ENCODE measurements around the gene RGL4. TPM values are rescaled to one million over a fixed set of nuclear protein-coding genes. Genes with fewer than 3 reads are reported as not detected.

RGL4 gene
- total RNA-seq, 1 experiment from 2014 or later: 103 TPM

DNA sequence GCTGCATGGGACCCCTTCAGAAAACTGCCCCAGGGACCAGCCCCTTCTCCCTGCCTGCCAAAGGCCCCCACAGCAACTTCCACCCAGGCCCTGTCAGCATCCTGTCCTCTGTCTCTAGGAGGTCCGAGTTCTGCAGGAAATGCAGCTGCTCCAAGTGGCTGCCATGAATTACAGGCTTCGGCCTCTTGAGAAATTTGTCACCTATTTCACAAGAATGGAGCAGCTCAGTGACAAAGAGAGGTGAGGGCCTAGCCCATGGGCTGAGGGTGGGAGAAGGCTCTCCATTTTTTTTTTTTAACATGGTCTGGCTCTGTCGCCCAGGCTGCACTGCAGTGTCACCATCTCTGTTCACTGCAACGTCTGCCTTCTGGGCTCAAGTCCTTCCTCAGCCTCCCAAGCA, 7.3 kb downstream of the RGL4 start:
- peaks cover 65% of the 10 kb centered on the region for H3K36me3 ChIP-seq (ENCODE audit: insufficient read depth, low read length)
- peaks cover 59% of the 10 kb centered on the region for H3K79me2 ChIP-seq (ENCODE audit: low read length)
- H3K9me2 ChIP-seq (replicated peaks; ENCODE audit: insufficient read depth, low read length): no peaks in the 10 kb centered on the region
- H3K4me3 ChIP-seq (ENCODE audit: low read length): peak overlapping the region; percentile 68; the same call in 1 of the 2 replicates
- H4K20me1 ChIP-seq (ENCODE audit: insufficient read depth, low read depth, low read length): no peaks in the 10 kb centered on the region
- peak overlapping the region; percentile 98 for H3K27ac ChIP-seq (ENCODE audit: low read length)
- no peaks in the 10 kb centered on the region for H3K9me3 ChIP-seq (ENCODE audit: low read length)
- H3K27me3 ChIP-seq (ENCODE audit: low read length): no peaks in the 10 kb centered on the region
- no peak for DNase-seq
- H3K4me1 ChIP-seq (ENCODE audit: low read length): peaks cover 69% of the 10 kb centered on the region
- H2AFZ ChIP-seq (ENCODE audit: low read length): no peak overlapping the region
- H3K4me2 ChIP-seq (ENCODE audit: low read depth, low read length, poor library complexity, severe bottlenecking): peak overlapping the region; percentile 93
- H3K9ac ChIP-seq (ENCODE audit: low read length): peak overlapping the region; percentile 85

DNA sequence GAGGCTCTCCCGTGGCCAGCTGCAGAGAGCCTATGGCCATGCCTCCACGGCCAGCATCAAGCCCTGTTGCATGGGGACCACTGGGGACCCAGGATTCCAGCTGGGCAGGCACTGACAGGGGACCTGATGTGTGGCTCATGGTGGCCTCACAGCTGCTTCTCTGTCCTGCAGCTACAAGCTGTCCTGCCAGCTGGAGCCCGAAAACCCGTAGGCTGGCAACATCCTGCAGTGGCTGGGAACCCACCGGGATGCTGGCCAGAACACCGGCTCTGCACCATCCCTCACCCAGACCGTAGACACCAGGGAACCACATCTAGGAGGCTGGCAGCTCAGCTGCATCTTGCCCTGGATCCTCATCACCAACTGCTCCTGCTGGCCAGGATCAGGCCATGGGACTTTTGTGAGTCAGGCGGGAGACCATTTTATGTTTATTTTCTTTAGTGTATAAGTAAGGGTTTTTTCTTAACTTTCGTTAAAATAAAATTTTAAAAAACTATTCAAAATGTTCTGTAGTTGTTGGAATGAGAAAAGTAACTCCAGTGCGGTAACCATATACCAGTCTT, 7.9 kb downstream of the RGL4 start:
- Histone ChIP-seq H3K4me2 (ENCODE audit: low read depth, low read length, poor library complexity, severe bottlenecking) (no peak overlapping the region), H3K9me2 (replicated peaks; ENCODE audit: insufficient read depth, low read length) (no peaks in the 10 kb centered on the region), H3K4me1 (ENCODE audit: low read length) (peaks cover 63% of the 10 kb centered on the region), H3K36me3 (ENCODE audit: insufficient read depth, low read length) (peaks cover 62% of the 10 kb centered on the region), H3K4me3 (ENCODE audit: low read length) (no peak overlapping the region), H3K27me3 (ENCODE audit: low read length) (no peaks in the 10 kb centered on the region), H3K9ac (ENCODE audit: low read length) (peak overlapping the region; percentile 9; the same call in 1 of the 2 replicates), H2AFZ (ENCODE audit: low read length) (no peak overlapping the region), H3K27ac (ENCODE audit: low read length) (peak overlapping the region; percentile 98), H4K20me1 (ENCODE audit: insufficient read depth, low read depth, low read length) (no peaks in the 10 kb centered on the region), H3K9me3 (ENCODE audit: low read length) (no peaks in the 10 kb centered on the region), H3K79me2 (ENCODE audit: low read length) (peaks cover 65% of the 10 kb centered on the region)
- DNase-seq: no peak

DNA sequence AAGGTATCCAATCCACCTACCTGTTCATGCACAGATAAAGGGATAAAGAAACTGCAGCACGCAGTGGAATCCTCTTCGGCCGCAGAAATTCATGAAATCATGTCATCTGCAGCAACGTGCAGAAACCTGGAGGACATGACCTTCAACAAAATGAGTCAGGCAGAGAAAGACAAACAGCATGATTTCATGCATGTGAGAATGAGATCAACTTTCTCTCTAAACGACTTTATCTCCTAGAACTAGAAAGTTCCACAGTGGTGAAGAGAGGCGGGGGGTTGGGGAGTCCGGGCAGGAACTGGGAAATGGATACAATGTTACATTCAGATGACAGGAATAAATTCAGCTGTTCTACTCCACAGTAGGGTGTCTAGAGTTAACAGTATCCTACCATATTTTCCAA, 9.9 kb downstream of the RGL4 start:
- Histone ChIP-seq H3K79me2 (ENCODE audit: low read length) (peaks cover 85% of the 10 kb centered on the region), H3K4me1 (ENCODE audit: low read length) (peaks cover 61% of the 10 kb centered on the region), H3K4me3 (ENCODE audit: low read length) (no peak overlapping the region), H3K9me3 (ENCODE audit: low read length) (no peaks in the 10 kb centered on the region), H3K9ac (ENCODE audit: low read length) (no peak overlapping the region), H3K27ac (ENCODE audit: low read length) (no peak overlapping the region), H2AFZ (ENCODE audit: low read length) (no peak overlapping the region), H3K4me2 (ENCODE audit: low read depth, low read length, poor library complexity, severe bottlenecking) (no peak overlapping the region), H3K27me3 (ENCODE audit: low read length) (no peaks in the 10 kb centered on the region), H4K20me1 (ENCODE audit: insufficient read depth, low read depth, low read length) (no peaks in the 10 kb centered on the region), H3K9me2 (replicated peaks; ENCODE audit: insufficient read depth, low read length) (no peaks in the 10 kb centered on the region), H3K36me3 (ENCODE audit: insufficient read depth, low read length) (peaks cover 69% of the 10 kb centered on the region)
- DNase-seq: no peak

DNA sequence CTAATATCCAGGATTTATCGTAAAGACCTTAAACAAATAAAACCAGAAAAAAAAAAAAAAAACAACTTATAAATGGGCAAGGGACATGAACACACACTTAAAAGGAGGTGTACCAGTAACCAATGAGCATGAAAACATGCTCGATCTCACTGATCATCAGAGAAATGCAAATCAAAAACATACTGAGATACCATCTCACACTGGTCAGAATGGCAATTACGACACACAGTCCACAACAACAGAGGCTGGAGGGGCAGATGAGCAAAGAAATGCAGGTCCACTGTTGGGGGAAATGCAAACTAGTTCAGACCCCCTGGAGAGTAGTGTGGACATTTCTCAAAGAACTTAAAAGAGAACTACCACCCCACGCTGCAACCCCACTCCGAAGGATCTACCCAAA, 13.2 kb downstream of the RGL4 start:
- Histone ChIP-seq H3K4me1 (ENCODE audit: low read length) (peaks cover 27% of the 10 kb centered on the region), H3K9me3 (ENCODE audit: low read length) (no peaks in the 10 kb centered on the region), H4K20me1 (ENCODE audit: insufficient read depth, low read depth, low read length) (no peaks in the 10 kb centered on the region), H3K4me2 (ENCODE audit: low read depth, low read length, poor library complexity, severe bottlenecking) (no peak overlapping the region), H3K9ac (ENCODE audit: low read length) (no peak overlapping the region), H3K27ac (ENCODE audit: low read length) (no peak overlapping the region), H3K27me3 (ENCODE audit: low read length) (no peaks in the 10 kb centered on the region), H3K36me3 (ENCODE audit: insufficient read depth, low read length) (peaks cover 77% of the 10 kb centered on the region), H3K9me2 (replicated peaks; ENCODE audit: insufficient read depth, low read length) (no peaks in the 10 kb centered on the region), H2AFZ (ENCODE audit: low read length) (no peak overlapping the region), H3K79me2 (ENCODE audit: low read length) (peaks cover 88% of the 10 kb centered on the region), H3K4me3 (ENCODE audit: low read length) (no peak overlapping the region)
- no peak for DNase-seq

DNA sequence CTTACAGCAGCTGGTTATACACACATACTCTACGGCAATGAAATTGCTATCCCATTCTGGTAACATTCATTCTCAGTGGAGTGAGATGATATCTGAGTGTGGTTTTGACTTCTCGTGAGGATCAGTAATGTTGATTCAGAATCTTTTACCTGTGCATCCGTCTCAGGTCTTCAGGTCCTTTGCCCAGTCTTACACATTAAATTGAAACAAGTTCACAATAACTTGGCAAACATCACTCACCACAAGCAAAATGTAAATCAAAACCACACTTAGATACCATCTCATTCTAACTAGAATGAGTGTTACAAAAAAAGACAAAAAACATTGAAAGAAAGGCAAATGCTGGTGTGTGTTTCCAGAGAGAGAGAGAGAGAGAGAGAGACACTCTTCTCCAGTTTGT, 14.0 kb downstream of the RGL4 start:
- H3K36me3 ChIP-seq (ENCODE audit: insufficient read depth, low read length): peaks cover 76% of the 10 kb centered on the region

DNA sequence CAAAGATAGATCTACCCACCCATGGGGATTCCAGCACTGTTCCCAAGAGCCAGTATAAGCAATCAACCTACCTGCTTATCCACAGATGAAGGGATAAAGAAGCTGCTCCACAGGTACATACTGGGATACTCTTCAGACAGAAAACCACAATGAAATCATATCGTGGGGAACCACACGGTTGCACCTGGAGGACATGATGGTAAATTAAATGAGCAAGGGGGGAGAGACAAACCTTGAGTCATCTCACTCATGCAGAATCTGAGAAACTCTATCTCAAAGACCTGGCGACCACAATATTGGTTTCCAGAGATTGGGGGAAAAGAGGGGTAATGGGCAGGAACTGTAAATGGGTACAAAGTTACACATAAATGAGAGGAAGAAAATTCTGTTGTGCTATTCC, 14.5 kb downstream of the RGL4 start:
- H3K4me1 ChIP-seq (ENCODE audit: low read length): peaks cover 20% of the 10 kb centered on the region
- H3K4me2 ChIP-seq (ENCODE audit: low read depth, low read length, poor library complexity, severe bottlenecking): no peak overlapping the region
- no peak for DNase-seq
- H2AFZ ChIP-seq (ENCODE audit: low read length): no peak overlapping the region
- peaks cover 76% of the 10 kb centered on the region for H3K36me3 ChIP-seq (ENCODE audit: insufficient read depth, low read length)
- no peaks in the 10 kb centered on the region for H3K9me2 ChIP-seq (replicated peaks; ENCODE audit: insufficient read depth, low read length)
- H3K9me3 ChIP-seq (ENCODE audit: low read length): no peaks in the 10 kb centered on the region
- peaks cover 80% of the 10 kb centered on the region for H3K79me2 ChIP-seq (ENCODE audit: low read length)
- H4K20me1 ChIP-seq (ENCODE audit: insufficient read depth, low read depth, low read length): no peaks in the 10 kb centered on the region
- H3K27me3 ChIP-seq (ENCODE audit: low read length): no peaks in the 10 kb centered on the region
- H3K4me3 ChIP-seq (ENCODE audit: low read length): no peak overlapping the region
- H3K9ac ChIP-seq (ENCODE audit: low read length): no peak overlapping the region
- 0 out of 2 replicates have a peak overlapping the region, but pooled peaks have one; percentile 14 for H3K27ac ChIP-seq (ENCODE audit: low read length)

More for the DNA sequence above, 14.0 kb downstream of the RGL4 start:
- Histone ChIP-seq H3K9me3 (ENCODE audit: low read length) (no peaks in the 10 kb centered on the region), H3K4me3 (ENCODE audit: low read length) (no peak overlapping the region), H2AFZ (ENCODE audit: low read length) (no peak overlapping the region), H3K27ac (ENCODE audit: low read length) (peak overlapping the region; percentile 14; the same call in 1 of the 2 replicates), H3K4me2 (ENCODE audit: low read depth, low read length, poor library complexity, severe bottlenecking) (no peak overlapping the region), H3K79me2 (ENCODE audit: low read length) (peaks cover 83% of the 10 kb centered on the region), H3K9ac (ENCODE audit: low read length) (no peak overlapping the region), H3K4me1 (ENCODE audit: low read length) (peaks cover 20% of the 10 kb centered on the region), H4K20me1 (ENCODE audit: insufficient read depth, low read depth, low read length) (no peaks in the 10 kb centered on the region), H3K27me3 (ENCODE audit: low read length) (no peaks in the 10 kb centered on the region), H3K9me2 (replicated peaks; ENCODE audit: insufficient read depth, low read length) (no peaks in the 10 kb centered on the region)
- no peak for DNase-seq

DNA sequence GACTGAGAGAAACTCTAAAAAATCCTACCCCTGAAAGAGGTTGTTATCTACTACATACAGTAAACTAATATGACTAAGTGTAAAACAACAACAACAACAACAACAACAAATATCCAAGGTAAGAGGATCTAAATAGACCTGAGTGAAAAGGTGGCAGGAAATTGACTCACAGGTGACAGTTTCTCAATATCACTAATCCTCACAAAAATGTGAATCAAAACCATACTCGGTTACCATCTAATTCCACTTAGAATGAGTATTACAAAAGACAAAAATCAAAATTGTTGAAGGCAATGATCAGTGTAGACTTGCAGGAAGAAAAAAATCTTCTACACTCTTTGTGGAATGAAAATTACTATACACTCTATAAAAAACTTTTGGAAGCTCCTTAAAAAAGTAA, 17.5 kb downstream of the RGL4 start:
- no peaks in the 10 kb centered on the region for H3K9me3 ChIP-seq (ENCODE audit: low read length)
- H3K9ac ChIP-seq (ENCODE audit: low read length): no peak overlapping the region
- H3K4me1 ChIP-seq (ENCODE audit: low read length): peaks cover 18% of the 10 kb centered on the region
- peaks cover 51% of the 10 kb centered on the region for H3K79me2 ChIP-seq (ENCODE audit: low read length)
- H3K27me3 ChIP-seq (ENCODE audit: low read length): no peaks in the 10 kb centered on the region
- H4K20me1 ChIP-seq (ENCODE audit: insufficient read depth, low read depth, low read length): no peaks in the 10 kb centered on the region
- peaks cover 68% of the 10 kb centered on the region for H3K36me3 ChIP-seq (ENCODE audit: insufficient read depth, low read length)
- no peak overlapping the region for H2AFZ ChIP-seq (ENCODE audit: low read length)
- no peak overlapping the region for H3K4me2 ChIP-seq (ENCODE audit: low read depth, low read length, poor library complexity, severe bottlenecking)
- H3K4me3 ChIP-seq (ENCODE audit: low read length): no peak overlapping the region
- H3K9me2 ChIP-seq (replicated peaks; ENCODE audit: insufficient read depth, low read length): no peaks in the 10 kb centered on the region
- H3K27ac ChIP-seq (ENCODE audit: low read length): no peak overlapping the region
- no peak for DNase-seq

DNA sequence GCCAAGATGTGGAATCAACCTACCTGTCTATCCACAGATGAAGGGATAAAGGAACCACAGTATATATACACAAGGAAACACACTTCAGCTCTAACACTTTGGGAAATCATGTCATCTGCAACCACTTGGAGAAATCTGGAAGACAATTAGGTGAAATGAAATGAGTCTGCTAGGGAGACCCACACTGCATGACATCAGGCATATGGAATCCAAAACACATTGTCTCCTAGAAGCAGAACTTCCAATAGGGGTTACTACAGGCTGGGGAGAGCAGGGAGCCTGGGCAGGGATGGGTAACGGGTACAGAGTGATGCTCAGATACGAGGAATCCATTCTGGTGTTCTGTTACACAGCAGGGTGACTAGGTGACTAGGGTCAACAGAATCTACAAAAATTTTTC, 18.3 kb downstream of the RGL4 start:
- Histone ChIP-seq H3K36me3 (ENCODE audit: insufficient read depth, low read length) (peaks cover 64% of the 10 kb centered on the region), H3K4me1 (ENCODE audit: low read length) (peaks cover 16% of the 10 kb centered on the region), H2AFZ (ENCODE audit: low read length) (no peak overlapping the region), H3K9me3 (ENCODE audit: low read length) (no peaks in the 10 kb centered on the region), H3K79me2 (ENCODE audit: low read length) (peaks cover 42% of the 10 kb centered on the region), H3K9ac (ENCODE audit: low read length) (no peak overlapping the region), H3K9me2 (replicated peaks; ENCODE audit: insufficient read depth, low read length) (no peaks in the 10 kb centered on the region), H3K4me3 (ENCODE audit: low read length) (no peak overlapping the region), H3K4me2 (ENCODE audit: low read depth, low read length, poor library complexity, severe bottlenecking) (no peak overlapping the region), H4K20me1 (ENCODE audit: insufficient read depth, low read depth, low read length) (no peaks in the 10 kb centered on the region), H3K27me3 (ENCODE audit: low read length) (no peaks in the 10 kb centered on the region), H3K27ac (ENCODE audit: low read length) (no peak overlapping the region)
- DNase-seq: no peak

All from Karpas-422 (cell line).